Measurements from ENCODE around the gene SH2D4B.

Gene SH2D4B

DNA sequence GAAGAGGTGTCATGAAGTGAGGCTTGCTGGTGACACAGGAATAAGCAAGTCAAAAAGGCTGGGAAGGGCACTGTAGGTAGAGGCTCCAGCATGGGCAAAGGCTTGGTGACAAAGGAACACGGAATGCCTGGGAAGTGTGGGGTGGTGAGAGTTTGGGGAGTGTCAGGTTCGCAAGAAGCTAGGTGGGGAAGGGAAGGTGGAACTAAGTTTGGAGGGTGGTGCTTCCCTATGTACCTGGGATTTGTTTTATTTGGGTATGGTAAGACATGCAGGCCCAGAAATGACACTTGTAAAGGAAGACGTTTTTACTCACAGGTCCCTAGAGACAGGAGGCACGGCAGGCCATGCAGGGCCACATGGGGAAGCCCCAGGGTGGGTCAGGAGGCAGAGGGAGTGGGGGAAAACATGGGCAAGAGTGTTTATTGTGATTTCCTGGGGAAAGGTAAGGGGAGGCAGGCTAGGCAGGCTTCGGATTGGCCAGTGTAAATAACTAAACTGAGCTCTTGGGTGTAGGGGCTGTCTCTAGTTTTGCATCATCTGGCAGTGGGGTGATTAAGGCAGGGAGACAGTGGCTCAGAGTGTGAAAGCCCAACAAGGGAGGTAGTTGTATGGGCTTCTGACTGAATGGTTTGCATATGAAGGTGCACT is 52.1 kb downstream of the SH2D4B start:
- no peak for DNase-seq (ENCODE audit: low spot score)

DNA sequence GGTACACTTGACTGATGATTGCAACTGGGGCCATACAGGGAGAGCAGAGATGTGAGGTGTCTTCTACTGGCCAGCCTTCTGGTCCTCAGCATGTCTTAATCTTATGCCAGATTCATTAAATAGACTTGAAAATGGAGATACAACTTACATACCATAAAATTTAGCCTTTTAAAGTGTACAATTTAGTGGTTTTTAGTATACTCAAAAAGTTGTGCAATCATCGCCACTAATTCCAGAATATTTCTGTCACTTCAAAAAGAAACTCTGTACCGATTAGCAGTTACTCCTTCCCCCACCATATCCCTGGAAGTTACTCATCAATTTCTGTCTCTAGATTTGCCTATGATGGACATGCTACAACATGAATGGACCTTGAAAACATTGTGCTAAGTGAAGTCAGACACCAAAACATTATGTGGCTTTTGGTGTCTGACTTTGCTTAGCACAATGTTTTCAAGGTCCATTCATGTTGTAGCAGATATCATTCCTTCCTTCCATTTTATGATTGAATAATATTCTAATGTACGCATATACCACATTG is 53.0 kb downstream of the SH2D4B start:
- no peak for DNase-seq (ENCODE audit: low spot score)

DNA sequence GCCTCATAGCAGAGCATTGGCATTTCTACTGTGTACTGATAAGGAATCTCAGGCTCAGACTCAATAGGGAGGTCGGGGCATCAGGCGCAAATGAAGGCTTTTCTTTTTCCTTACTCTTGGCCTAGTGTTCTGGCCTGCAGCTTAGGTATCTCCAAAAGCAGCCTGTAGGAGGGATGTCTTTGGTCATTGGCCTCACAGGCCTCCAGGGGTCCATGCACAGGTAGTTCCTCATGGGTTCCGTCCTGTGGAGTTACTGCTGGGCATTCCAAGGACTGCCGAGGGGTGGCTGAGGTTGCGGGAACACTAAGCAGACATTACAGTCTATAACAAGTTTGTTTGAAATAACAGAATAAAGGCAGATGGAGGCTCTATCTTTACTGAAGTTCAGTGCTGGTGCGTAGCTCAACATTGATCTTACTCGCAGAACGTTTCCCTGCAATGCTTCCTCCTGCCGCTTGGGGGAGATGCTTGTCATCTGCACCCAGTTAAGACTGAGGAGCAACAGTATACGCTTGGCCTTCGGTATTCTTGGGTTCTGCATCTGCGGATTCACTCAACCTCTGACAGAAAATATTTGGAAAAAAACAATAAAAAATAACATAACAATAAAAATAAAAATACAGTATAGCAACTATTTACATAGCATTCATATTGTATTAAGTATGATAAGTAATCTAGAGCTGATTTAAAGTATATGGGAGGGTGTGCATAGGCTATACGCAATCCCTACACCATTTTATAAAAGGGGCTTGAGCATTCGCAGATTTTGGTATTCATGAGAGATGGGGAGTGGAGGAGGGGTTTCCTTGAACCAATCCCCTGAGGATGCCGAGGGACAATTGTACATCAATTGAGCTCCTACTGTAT is 58.9 kb downstream of the SH2D4B start:
- peak; percentile 74 for DNase-seq (ENCODE audit: low spot score)

DNA sequence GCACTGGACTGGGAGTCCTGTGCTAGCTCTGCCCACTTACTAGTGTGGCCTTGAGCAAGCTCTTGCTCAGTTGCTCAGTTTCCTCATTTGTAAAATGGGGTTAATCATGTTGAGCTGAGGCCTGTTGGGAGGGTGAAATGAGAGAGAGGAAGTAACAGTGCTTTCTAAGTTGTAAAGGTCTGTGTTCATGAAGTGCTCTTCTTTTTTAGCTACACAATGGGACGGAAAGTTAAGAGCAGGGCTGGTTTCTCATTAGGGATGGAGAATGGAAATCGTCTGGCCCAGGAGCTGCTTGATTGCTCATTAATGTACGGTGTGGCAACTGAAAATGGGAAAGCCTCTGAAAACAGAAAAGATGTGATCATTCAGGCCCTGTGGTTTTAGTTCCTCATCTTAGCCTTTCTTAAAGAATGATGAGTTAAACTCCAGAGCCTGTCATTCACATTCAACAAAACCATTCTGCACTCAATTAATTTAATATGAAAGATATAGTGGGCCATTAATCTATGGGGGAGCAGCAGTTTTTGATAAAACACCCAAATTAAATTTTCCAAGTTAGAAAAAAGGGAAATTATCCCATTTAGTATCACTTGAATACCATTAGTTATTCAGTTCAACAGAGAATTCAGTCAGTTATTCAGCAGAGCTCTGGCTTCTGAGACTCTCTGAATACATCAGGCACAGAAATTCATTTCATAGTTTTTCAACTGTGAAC is 60.5 kb downstream of the SH2D4B start:
- no peak for DNase-seq (ENCODE audit: low spot score)

DNA sequence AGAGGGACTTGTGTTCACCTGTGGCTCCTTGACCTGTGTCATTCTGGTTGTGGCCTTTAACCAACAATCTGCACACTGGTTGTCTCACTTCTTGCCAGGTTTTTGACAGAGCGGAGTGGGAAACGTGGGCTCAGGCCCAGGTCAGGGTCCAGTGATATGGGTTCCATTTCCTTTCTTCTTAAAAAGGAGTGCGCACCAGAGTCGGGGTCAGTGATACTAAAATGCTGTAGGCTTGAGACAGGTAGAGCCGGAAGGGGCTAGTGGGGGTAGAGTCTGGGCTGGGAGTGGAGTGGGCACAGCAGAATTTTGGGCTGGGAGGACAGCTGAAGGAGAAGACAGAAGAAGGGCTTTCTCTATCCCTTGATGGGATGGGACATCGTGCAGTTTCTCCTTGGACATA is 61.2 kb downstream of the SH2D4B start:
- DNase-seq (ENCODE audit: low spot score), result no peak

DNA sequence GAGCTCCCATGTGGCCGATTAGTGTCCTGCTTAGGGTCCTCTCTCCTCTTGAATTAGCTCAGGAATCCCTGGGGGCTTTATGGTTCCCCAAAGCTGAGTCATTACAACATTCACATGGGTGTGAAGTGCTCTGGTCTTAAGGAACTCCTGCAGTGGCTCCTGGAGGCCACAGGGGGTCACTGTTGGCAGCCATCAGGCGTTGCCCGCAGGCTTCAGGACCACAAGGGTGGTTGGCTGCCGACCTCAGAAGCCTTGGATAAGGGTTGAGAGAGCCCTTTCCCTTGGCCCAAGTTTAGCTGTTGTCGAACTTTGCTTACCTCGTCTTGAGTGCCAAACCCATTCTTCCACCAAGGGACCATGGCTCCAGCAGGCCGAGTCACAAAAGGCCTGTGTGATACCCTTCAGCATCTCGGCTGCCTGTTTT is 61.7 kb downstream of the SH2D4B start:
- DNase-seq (ENCODE audit: low spot score), result peak; percentile 56

DNA sequence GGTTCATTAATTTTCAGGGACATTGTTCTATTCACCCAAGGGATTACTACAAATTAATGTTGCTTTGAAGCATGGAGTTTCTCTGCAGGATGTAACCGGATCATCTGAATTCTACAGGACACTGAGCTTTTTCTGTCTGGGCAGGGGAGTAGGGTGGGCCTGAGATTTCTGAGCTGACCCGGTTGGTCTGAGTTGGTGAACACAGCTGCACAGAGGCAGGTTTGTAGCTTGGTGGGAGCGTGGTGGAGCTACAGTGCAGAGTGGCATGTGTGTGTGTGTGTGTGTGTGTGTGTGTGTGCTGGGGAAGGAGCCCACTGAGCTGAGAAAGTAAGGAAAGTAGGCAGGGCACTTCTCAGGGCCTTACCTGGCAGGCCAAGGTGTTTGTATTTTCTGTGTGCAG is 62.6 kb downstream of the SH2D4B start:
- no peak for DNase-seq (ENCODE audit: low spot score)

DNA sequence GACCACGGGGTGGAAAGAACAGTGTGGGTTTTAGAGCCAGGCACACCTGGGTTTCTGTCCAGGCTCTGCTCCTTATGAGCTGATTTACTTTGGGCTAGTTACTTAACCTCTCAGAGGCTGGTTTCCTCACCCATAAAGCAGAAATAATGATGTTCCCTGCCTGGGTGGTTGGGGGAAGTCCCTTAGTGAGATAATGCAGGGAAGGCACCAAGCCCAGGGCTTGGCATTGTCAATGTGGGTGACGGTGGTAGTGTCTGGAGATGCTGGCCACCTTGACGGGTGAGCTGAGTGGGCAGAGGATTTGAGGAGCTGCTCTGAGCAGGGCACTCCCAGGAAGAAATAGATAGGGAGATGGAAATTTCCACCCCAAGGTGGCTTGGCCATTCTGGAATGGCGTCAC is 65.2 kb downstream of the SH2D4B start:
- DNase-seq (ENCODE audit: low spot score), result no peak

DNA sequence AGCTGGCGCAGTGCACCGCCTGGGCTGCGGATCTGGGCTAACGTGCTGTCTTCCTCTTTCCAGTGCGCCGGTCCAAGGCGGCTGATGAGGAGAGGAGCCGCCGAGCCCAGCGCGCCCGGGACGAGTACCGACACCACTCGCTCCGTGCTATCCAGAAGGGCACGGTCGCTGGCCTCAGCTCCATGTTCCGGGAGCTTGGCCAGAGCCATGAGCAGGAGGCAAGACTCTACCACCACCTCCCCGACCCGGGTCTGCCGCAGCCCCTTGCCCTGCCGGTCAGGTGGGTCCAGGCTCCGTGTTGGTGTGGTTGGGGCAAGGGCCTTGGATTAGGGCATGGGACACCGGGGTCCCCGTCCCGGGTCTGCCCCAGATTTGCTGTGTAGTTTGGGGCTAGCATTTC is 65.8 kb downstream of the SH2D4B start:
- no peak for DNase-seq (ENCODE audit: low spot score)

DNA sequence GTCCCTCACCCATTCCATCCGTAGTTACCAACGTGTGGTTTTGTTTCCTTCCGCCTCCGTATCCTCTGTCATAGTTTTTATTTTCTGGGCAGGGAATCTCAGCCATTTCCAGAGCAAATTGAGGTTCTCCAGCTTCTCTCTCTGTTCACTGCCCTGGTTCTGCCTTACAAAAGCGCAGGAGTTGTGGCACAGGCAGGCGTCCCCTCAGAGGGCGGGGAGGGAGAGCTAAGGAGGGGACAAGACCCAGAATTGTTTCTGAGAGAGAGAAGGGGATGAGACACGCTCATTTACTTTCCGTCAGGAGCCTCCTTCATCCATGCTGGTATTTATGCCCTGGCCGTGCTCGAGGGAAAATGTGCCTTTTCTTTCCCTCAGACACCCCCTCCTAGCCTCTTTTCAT is 71.0 kb downstream of the SH2D4B start:
- DNase-seq (ENCODE audit: low spot score), result no peak

DNA sequence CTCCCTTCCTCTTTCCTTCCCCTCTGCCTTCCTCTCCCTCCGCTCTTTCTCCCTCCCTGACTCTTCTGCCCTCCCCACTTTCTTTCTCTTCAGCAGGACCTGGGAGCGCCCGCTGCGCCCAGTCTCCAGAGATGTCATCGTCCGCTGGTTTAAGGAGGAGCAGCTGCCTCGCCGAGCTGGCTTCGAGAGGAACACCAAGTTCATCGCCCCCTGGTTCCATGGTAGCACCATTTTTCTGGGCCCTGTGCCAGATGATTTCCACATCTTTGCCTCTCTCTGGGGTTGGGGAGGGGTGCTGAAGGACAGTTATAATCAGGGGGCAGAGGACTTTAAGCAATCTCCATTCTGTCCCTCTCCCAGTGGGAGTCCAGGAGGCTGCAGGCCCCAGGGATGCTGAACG is 71.6 kb downstream of the SH2D4B start:
- no peak for DNase-seq (ENCODE audit: low spot score)

DNA sequence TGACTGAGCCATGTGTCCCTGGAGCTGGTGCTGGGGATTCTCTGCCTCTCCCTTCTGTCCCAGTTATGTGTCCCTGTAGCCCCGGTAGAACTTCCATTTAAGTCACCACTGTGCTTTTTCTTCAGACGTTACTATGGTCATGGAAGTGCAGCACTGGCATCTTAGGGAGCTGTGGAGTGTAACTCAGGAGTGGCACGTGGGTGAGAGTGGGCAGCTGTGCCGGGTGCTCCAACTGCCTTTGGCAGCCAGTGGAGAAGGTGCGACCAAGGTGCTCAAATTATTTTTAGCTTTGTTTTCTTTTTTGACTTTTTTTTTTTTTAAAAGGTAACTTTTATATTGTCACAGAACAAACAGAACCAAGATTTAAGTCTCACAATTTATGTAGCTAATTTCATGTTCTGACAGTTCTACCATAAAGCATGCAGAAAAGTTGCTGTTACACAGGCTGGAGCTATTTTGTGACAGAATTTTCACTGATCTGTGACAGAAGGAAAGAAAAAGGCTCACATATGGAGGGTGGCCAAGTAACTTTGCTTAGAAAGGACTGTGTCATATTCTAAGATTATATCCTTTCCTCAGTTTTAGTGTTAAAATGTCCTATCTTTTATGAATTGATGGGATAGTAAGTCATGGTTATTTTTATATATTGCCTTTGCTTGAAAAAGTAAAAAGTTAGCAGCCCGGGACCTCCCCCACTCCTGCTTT is 73.9 kb downstream of the SH2D4B start:
- no peak for DNase-seq (ENCODE audit: low spot score)

DNA sequence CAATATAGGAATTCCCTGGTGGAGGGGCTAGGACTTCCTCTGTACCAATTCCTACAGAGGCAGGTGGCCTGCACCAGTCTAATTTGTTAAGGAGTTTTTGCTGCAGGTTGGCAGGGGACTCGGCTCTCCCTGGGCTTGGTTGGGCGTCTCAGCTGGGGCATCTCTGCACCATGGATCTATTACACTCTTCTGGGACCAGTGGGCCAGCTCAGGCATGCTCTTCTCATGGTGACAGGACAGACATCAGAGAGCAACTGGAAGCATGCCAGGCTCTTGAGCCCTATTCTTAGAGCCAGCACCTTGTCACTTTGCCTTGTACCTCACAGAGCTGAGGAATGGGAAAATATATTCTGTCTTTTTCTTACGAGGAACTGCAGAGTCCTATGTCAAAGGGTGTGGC is 74.6 kb downstream of the SH2D4B start:
- DNase-seq (ENCODE audit: low spot score), result no peak

DNA sequence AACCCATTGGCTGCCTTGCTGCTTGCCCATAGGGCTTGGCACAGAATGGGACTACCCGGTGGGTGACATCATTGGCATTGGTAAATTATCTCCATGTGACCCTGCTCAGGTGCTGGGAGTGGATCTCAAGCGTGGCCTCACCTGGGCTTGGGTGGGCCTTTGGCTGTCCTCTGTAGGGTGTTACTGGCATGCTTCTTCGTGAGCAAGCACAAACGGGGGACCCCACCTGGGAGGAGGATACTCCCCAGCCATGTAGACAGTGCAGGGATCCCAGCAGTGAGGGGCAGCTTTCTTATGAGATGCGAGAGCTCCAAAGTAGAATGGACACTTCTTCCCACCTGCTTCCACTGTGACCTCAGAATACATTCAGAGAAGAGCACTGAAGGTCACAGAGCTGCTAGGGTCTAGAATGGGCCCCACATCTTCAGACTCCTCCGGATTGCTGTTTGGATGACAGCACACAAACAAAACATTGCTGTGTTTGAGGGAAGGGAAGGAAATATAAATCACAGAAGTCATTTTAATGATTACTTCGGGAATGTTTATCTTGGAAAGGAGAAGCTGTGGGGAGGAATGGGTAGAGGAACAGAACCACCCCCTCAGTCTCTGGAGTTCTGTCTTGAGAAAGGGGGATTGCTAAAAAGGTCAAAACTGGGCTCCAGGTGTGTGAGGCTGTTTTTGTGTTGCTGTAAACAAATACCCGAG is 75.9 kb downstream of the SH2D4B start:
- DNase-seq (ENCODE audit: low spot score), result no peak

DNA sequence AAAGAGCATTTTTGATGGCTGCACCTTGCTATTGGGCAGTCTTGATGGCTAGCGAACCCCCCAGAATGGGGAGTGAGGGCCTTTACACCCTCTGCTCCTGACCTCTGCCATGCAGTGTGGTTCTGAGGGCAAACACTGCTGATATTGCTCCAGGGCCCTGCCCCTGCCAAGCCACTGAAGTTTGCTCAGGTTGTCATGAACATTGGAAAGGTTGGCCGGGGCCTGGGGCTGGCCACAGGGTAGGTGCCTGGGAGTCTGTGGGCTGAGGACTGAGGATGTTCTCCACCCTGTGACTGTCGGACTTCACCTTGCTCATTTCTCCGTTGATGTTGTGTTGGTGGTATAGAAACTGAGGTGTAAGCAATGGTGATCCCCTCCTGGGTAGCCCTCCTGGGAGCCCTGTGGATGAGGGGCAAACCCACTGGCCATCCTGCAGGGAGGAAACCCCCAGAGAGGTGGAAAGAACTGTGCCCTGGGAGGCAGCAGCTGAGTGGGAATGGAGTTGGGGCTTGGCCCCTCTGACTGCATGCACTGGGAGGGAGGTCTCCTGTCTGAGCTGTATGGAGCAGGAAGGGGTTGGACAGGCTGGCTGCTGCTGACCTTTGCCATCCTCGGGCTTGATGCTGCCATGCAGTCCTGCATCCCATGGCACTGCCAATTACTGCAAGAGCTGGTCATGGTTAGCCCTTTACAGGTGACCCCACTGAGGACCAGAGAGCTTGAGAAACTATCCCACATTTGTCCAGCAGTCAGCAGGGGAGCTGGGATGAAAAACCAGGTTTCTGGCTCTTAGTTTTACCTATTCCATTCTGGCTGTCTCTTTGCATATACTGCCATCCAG is 77.1 kb downstream of the SH2D4B start:
- DNase-seq (ENCODE audit: low spot score), result no peak

DNA sequence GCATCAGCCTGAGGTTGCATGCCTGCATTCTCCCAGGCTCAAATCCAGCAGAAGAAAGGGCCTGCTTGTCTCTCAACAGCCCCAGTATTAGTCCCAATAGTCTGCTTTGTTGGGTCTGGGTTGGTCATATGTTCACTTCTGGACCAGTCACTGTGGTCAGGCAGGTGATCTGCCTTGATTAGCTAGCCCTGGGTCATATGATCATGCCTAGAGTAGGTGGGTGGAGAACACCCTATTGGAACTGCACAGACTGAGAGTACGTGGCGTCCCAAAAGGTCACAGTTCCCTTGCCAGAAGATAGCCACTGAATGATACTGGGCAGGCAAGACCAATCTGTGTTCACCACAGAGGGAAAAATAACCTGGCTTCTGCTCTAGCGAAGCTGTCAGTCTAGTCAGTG is 80.1 kb downstream of the SH2D4B start:
- DNase-seq (ENCODE audit: low spot score), result no peak

DNA sequence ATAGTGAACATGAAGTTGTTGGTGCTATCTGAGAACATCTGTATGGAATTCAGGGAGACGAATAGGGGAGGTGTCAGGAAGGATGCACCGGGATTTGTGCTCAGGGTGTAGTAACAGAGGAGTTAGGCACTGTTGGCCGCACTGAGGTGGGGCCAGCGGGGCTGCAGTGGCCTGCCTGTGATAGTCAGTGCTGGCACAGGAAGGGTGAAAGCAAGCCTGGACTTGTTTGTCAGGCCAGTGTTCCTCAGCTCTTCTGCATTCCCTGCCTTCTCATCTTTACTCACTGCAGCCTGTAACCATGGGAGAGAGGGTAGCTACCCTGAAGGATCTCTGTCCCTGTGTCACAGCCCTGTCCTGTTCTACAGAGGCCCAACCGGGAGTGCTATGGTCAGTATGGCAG is 81.3 kb downstream of the SH2D4B start:
- DNase-seq (ENCODE audit: low spot score), result no peak

DNA sequence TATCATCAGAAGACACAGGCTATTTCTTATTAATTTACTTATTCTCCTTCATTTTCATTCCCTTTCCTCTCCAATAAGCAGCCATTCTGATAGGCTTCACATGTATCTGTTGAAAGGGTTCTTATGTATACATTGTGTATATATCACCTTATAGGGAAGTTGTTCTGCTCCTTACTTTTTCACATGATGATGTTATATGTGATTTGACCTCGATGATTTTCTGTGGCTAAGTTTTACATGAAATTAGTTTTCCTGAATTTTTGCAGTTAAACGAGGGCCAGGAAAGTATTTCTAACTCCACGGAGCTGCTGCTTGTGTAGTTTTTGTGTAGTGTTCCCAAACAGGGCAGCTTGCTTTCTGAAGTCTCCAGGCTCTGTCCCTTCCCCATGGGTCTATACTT is 84.5 kb downstream of the SH2D4B start:
- DNase-seq (ENCODE audit: low spot score), result no peak

DNA sequence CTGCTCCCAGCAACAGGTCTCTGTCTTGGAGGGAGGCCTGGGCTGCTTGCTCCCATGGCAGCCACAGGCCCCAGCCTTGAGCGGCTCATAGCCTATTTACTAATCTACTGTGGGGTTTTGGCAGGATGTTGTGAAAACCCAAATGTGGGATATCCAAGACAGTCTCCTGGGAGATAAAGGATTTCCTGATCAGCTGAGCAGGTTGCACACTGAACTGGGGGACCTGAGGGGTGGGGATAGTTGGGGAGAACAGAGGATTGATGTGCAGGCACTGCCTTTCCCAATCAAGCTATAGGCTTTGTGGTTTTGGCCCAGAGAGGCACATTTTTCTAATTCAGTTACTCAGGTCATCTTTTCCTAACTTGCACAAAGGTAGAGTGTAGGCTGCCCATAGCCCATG is 92.6 kb downstream of the SH2D4B start:
- DNase-seq (ENCODE audit: low spot score), result no peak

DNA sequence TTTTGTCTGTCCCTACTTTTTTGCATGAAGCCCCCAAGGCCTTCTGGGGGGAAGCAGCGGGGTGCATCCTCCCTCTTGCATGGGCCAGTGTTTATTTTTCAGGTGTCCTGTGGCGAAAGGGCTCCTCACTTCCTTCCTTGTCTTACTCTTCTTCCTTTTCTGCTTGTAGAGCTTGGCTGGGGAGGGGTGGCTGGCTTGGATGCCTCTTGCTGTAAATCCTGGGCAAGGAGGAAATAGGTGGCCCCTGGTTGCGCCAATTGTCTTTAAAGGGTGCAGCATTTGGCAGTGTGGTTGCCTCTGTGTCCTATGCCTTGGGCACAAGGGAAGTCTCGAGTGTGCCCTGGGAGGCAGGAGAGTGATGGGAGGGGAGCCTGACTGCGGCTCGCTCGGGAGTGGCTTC is 95.0 kb downstream of the SH2D4B start:
- DNase-seq (ENCODE audit: low spot score), result no peak
